ENCODE measurements around the gene SIGLEC12. TPM values are rescaled to one million over a fixed set of nuclear protein-coding genes. Genes with fewer than 3 reads are reported as not detected.

Gene SIGLEC12
- total and polyA plus RNA-seq, 2 of the 13 experiments (the other 11 are each of a cell fraction or from before 2014, with no cell fraction given): not detected

- no TSS peak for BruUV-seq (replicated peaks)
- no peak for ATAC-seq
- in situ Hi-C loops (cut with HindIII; ENCODE audit: extremely low pct_ligation_motif_present, low pct_unique_long_range_greater_than_20kb): no loop called here
Measured at GRCh38 chr19:51458899-51459505, 42.6 kb downstream of the SIGLEC12 start.

DNA sequence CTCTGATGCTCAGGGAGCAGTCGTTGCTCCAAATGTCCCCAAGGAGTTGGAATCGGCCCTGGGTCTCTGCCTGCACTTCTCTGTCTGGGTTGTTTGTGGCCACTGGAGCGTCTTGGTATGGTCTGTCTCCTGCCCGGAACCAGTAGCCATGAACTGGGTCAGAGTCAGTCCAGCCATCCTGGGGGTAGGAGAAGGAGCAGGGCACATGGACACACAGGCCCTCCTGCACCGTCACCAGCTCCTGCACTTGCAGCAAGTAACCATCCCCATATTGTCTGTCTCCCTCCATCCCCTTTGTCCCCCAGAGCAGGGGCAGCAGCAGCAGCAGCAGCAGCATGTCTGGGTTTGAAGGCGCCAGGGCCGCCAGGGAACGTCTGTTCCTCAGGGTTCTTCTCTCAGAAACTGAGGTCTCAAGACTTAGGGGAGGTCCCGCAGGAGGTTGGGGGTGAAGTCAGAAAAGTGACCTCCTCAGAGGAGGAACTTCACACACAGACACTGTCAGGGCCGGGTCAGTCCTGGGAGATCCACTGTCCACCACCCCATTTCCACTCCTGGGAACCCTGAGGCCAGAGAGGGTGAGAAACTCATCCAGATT, 43.5 kb downstream of the SIGLEC12 start, which contains the start of gene SIGLEC8:
SIGLEC8 (minus strand) TSS at position 404 of the 595 bp plus-strand sequence; CDS start at position 337, 67 bp downstream.
- ChIA-PET POLR2A (no interaction called here), CTCF (ENCODE audit: low intra/inter-chr PET ratio, low total read pairs) (no interaction called here)
- Histone ChIP-seq H3K36me3 (replicated peaks in 1 of 2; ENCODE audit: control insufficient read depth in 1 of 2, insufficient read depth in 2 of 2, low read length in 2 of 2) (no peaks in the 10 kb centered on the region), H3K9me3 (ENCODE audit: low read length) (no peaks in the 10 kb centered on the region), H3K4me3 (replicated peaks in 1 of 3; ENCODE audit: insufficient read depth in 1 of 3, low read depth in 2 of 3, low read length in 3 of 3) (no peak within 1 kb of the TSS), H2AFZ (ENCODE audit: low read length) (no peak within 1 kb of the TSS), H3K79me2 (ENCODE audit: insufficient read depth, low read length) (no peaks in the 10 kb centered on the region), H3K9ac (ENCODE audit: insufficient read depth, low read depth, low read length) (no peak within 1 kb of the TSS), H3K4me1 (ENCODE audit: insufficient read depth, low read length) (peaks cover 18% of the 10 kb centered on the region; the same call in 1 of the 2 replicates), H3K4me2 (ENCODE audit: low read depth, low read length) (no peak within 1 kb of the TSS), H4K20me1 (ENCODE audit: insufficient read depth, low read length) (no peaks in the 10 kb centered on the region), H3K27ac (ENCODE audit: extremely low read length, insufficient read depth, low read length) (no peak within 1 kb of the TSS), H3K27me3 (ENCODE audit: control insufficient read depth in 1 of 2, insufficient read depth in 2 of 2, low read length in 2 of 2) (peaks cover 10 to 55% of the 10 kb centered on the region in 2 experiments; a peak in 4 of 5 replicates)
- intact Hi-C loops (cut with micrococcal nuclease; ENCODE audit: unreplicated experiment): no loop called here
- no TSS peak for BruUV-seq (replicated peaks)
- FAIRE-seq (no peak), DNase-seq (ENCODE audit: low spot score) (no peak), ATAC-seq (no peak)
- in situ Hi-C loops (cut with HindIII; ENCODE audit: extremely low pct_ligation_motif_present, low pct_unique_long_range_greater_than_20kb): no loop called here
- WGBS (ENCODE audit: low lambda C conversion rate): 2% methylated on average over 8 of the region's 10 CpGs
- TF ChIP-seq BATF2 (CRISPR knock-in tag; IDR thresholded peaks at IDR 0.05) (no peak), NR2C2 (CRISPR knock-in tag; IDR thresholded peaks at IDR 0.05; ENCODE audit: borderline replicate concordance) (no peak), SNAPC2 (CRISPR knock-in tag; IDR thresholded peaks at IDR 0.05) (no peak), ARNT2 (CRISPR knock-in tag; IDR thresholded peaks at IDR 0.05; ENCODE audit: low read depth) (no peak), ZNF773 (CRISPR knock-in tag; IDR thresholded peaks at IDR 0.05; ENCODE audit: borderline replicate concordance) (no peak), ZNF160 (CRISPR knock-in tag; IDR thresholded peaks at IDR 0.05) (no peak), ZNF546 (CRISPR knock-in tag; conservative IDR thresholded peaks at IDR 0.05) (no peak), ZNF138 (CRISPR knock-in tag; IDR thresholded peaks at IDR 0.05; ENCODE audit: low read depth) (no peak), ZNF674 (CRISPR knock-in tag; IDR thresholded peaks at IDR 0.05; ENCODE audit: low read depth) (no peak)
- TF ChIP-seq, protein P1, sequence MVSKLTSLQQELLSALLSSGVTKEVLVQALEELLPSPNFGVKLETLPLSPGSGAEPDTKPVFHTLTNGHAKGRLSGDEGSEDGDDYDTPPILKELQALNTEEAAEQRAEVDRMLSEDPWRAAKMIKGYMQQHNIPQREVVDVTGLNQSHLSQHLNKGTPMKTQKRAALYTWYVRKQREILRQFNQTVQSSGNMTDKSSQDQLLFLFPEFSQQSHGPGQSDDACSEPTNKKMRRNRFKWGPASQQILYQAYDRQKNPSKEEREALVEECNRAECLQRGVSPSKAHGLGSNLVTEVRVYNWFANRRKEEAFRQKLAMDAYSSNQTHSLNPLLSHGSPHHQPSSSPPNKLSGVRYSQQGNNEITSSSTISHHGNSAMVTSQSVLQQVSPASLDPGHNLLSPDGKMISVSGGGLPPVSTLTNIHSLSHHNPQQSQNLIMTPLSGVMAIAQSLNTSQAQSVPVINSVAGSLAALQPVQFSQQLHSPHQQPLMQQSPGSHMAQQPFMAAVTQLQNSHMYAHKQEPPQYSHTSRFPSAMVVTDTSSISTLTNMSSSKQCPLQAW (CRISPR knock-in tag; IDR thresholded peaks at IDR 0.05): no peak
- TF ChIP-seq, protein P2, sequence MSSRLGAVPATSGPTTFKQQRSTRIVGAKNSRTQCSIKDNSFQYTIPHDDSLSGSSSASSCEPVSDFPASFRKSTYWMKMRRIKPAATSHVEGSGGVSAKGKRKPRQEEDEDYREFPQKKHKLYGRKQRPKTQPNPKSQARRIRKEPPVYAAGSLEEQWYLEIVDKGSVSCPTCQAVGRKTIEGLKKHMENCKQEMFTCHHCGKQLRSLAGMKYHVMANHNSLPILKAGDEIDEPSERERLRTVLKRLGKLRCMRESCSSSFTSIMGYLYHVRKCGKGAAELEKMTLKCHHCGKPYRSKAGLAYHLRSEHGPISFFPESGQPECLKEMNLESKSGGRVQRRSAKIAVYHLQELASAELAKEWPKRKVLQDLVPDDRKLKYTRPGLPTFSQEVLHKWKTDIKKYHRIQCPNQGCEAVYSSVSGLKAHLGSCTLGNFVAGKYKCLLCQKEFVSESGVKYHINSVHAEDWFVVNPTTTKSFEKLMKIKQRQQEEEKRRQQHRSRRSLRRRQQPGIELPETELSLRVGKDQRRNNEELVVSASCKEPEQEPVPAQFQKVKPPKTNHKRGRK (CRISPR knock-in tag; IDR thresholded peaks at IDR 0.05): no peak
- TF ChIP-seq, protein P3, sequence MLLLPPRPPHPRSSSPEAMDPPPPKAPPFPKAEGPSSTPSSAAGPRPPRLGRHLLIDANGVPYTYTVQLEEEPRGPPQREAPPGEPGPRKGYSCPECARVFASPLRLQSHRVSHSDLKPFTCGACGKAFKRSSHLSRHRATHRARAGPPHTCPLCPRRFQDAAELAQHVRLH (CRISPR knock-in tag; IDR thresholded peaks at IDR 0.05; ENCODE audit: borderline replicate concordance, low read depth): no peak

More at GRCh38 chr19:51458899-51459505, 42.6 kb downstream of the SIGLEC12 start:
- no peak overlapping the region for H3K4me2 ChIP-seq (ENCODE audit: low read depth, low read length)
- no peak overlapping the region for H2AFZ ChIP-seq (ENCODE audit: low read length)
- ChIA-PET CTCF (ENCODE audit: low intra/inter-chr PET ratio, low total read pairs) (no interaction called here), POLR2A (no interaction called here)
- no peak for TF ChIP-seq POLR2AphosphoS2 (IDR thresholded peaks at IDR 0.05; ENCODE audit: low read depth, low read length)
- TF ChIP-seq CREB1 (IDR thresholded peaks at IDR 0.05): 0 out of 2 replicates have a peak, but pooled peaks have one; percentile 7
- no peak for TF ChIP-seq CREB1 (CRISPR knock-in tag; IDR thresholded peaks at IDR 0.05)
- DNase-seq (ENCODE audit: low spot score) (no peak), FAIRE-seq (no peak)
- H3K4me3 ChIP-seq (replicated peaks in 1 of 3; ENCODE audit: insufficient read depth in 1 of 3, low read depth in 2 of 3, low read length in 3 of 3): no peak overlapping the region
- intact Hi-C loops (cut with micrococcal nuclease; ENCODE audit: unreplicated experiment): no loop called here
- peaks cover 18% of the 10 kb centered on the region; the same call in 1 of the 2 replicates for H3K4me1 ChIP-seq (ENCODE audit: insufficient read depth, low read length)
- H3K9me3 ChIP-seq (ENCODE audit: low read length): no peaks in the 10 kb centered on the region
- no peaks in the 10 kb centered on the region for H4K20me1 ChIP-seq (ENCODE audit: insufficient read depth, low read length)
- H3K36me3 ChIP-seq (replicated peaks in 1 of 2; ENCODE audit: control insufficient read depth in 1 of 2, insufficient read depth in 2 of 2, low read length in 2 of 2): no peaks in the 10 kb centered on the region
- H3K9ac ChIP-seq (ENCODE audit: insufficient read depth, low read depth, low read length): no peak overlapping the region
- 17% methylated on average over 11 of the region's 14 CpGs for WGBS (ENCODE audit: low lambda C conversion rate)
- H3K27me3 ChIP-seq (ENCODE audit: control insufficient read depth in 1 of 2, insufficient read depth in 2 of 2, low read length in 2 of 2): peaks cover 10 to 53% of the 10 kb centered on the region in 2 experiments; a peak in 4 of 5 replicates
- no peak overlapping the region for H3K27ac ChIP-seq (ENCODE audit: extremely low read length, insufficient read depth, low read length)
- H3K79me2 ChIP-seq (ENCODE audit: insufficient read depth, low read length): no peaks in the 10 kb centered on the region

Data from HepG2 (cell line).